NT2/D1 (cell line): ENCODE measurements around the gene SCN5A.

Experiments used
- DNase-seq: peaks from one replicate; pipeline ENCODE4 v3.0.0-alpha.2; 2011; ENCODE audit warnings: low read depth, low spot score
- H3K27me3 ChIP-seq: 2 replicates; pipeline ENCODE4 v1.6.0; 2011; ENCODE audit warnings: mild to moderate bottlenecking; ENCODE audit not compliant: insufficient read length, insufficient read depth
- H3K36me3 ChIP-seq: 2 replicates; pipeline ENCODE4 v1.6.1; 2011; ENCODE audit warnings: mild to moderate bottlenecking, low read length, mixed read lengths; ENCODE audit not compliant: insufficient read depth, insufficient read length
- H3K4me1 ChIP-seq: 2 replicates; pipeline ENCODE4 v1.5.1; 2011; ENCODE audit not compliant: insufficient read depth, insufficient read length
- H3K4me3 ChIP-seq: 2 replicates; pipeline ENCODE4 v1.5.1; 2011; ENCODE audit warnings: low read depth; ENCODE audit not compliant: insufficient read length
- H3K9ac ChIP-seq: 2 replicates; pipeline ENCODE4 v1.6.0; 2011; ENCODE audit warnings: low read depth; ENCODE audit not compliant: insufficient read length
- H3K9me3 ChIP-seq: 2 replicates; pipeline ENCODE4 v1.5.1; 2011; ENCODE audit warnings: mild to moderate bottlenecking, low read length; ENCODE audit not compliant: insufficient read depth
- SUZ12 ChIP-seq: IDR thresholded peaks from 2 replicates; pipeline ENCODE4 v1.6.1; 2011; ENCODE audit not compliant: insufficient read length, insufficient read depth; ENCODE audit errors: extremely low read depth
- YY1 ChIP-seq: IDR thresholded peaks from 2 replicates; pipeline ENCODE4 v1.6.1; 2011; ENCODE audit not compliant: insufficient read length, insufficient read depth
- ZNF274 ChIP-seq: IDR thresholded peaks from 2 replicates; pipeline ENCODE4 v1.6.1; 2011; ENCODE audit warnings: mild to moderate bottlenecking, low read depth, low read length

SCN5A gene

DNA sequence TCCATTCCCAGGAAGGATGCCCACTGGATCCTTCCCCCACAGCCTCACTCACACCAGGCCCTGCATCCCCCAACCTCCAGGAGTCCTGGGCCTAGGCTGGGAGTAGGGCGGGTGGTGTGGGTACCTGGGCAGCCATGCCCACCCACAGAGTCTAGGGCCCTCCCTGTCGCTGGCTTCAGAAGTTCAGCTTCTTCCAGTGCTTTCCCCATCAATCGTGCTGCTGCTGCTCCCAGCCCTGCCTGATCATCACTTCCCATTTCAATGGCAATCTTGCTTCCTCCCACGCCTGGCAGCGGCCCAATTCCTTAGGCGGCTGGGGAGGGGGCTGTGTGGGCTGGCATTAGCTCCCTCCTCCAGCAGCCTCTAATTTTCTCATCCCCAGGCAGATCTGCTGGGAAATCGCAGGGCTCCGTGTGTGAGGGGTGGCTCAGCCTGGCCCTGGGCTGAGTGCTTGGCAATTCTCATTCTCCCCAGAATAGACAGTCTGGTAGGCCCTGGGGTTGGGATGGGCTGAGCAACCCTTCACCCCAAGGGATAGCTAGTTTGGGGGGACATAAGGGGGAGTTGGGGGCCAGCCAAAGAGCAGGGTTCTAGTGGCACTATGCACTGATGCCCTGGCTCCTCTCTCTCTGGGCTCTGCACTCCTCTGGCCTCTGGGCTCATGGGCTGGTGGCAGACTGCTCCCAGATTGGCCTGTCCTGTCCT is 66.4 kb downstream of the SCN5A start:
- H3K9me3 ChIP-seq = no peaks in the 10 kb centered on the region
- TF ChIP-seq SUZ12 (no peak), YY1 (no peak), ZNF274 (no peak)
- no peak overlapping the region for H3K4me3 ChIP-seq
- H3K27me3 ChIP-seq = no peaks in the 10 kb centered on the region
- DNase-seq = no peak
- H3K4me1 ChIP-seq = peaks cover 10% of the 10 kb centered on the region
- peaks cover 5% of the 10 kb centered on the region for H3K36me3 ChIP-seq
- no peak overlapping the region for H3K9ac ChIP-seq

DNA sequence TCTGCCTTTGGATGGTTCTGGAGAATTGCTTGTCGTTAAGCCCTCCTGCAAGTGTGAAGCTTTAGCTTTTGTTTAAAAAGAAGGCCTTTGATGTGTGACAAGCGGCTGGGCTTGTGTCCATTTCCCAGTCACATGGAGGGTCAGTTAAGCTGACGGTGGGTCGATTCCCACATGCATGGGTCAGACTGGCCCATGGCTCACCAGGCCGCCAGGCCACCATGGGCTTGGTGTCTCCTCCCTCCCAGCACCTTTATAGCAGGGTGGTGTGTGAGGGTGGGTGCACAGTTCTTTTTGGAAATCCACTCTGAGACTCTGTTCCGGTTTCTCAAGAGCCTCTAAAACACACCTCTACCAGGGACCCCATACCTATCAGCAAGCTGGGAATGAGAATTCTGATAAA is 67.2 kb downstream of the SCN5A start:
- no peaks in the 10 kb centered on the region for H3K9me3 ChIP-seq
- no peak for TF ChIP-seq SUZ12
- TF ChIP-seq ZNF274 = no peak
- TF ChIP-seq YY1 = no peak
- DNase-seq = no peak

DNA sequence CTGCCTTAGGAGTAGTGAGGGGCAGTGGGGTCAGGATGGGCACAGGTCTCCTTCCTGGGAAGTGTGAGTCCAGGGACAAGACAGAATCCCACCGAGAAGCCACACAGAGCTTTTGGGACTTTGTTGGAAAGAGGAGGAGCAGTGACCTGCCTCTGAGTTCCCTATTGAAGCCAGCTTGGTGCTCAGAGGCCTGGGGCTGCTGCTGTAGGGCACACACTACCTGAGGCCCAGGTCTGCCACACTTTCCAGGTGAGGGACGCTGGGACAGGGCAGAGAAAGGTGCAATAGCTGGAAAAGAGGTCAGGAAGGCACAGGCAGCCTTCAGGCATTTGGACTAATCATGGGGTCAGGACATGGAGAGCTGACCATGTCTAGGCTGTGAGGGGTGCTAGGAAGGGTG is 67.7 kb downstream of the SCN5A start:
- Histone ChIP-seq H3K9me3 (no peaks in the 10 kb centered on the region), H3K4me1 (peaks cover 10% of the 10 kb centered on the region), H3K9ac (no peak overlapping the region), H3K36me3 (peaks cover 5% of the 10 kb centered on the region), H3K4me3 (no peak overlapping the region), H3K27me3 (no peaks in the 10 kb centered on the region)
- no peak for DNase-seq
- TF ChIP-seq YY1 (no peak), SUZ12 (no peak), ZNF274 (no peak)

More for the DNA sequence above, 67.2 kb downstream of the SCN5A start:
- H3K4me1 ChIP-seq = peaks cover 10% of the 10 kb centered on the region
- H3K4me3 ChIP-seq = no peak overlapping the region
- no peak overlapping the region for H3K9ac ChIP-seq
- H3K36me3 ChIP-seq = peaks cover 5% of the 10 kb centered on the region
- no peaks in the 10 kb centered on the region for H3K27me3 ChIP-seq

DNA sequence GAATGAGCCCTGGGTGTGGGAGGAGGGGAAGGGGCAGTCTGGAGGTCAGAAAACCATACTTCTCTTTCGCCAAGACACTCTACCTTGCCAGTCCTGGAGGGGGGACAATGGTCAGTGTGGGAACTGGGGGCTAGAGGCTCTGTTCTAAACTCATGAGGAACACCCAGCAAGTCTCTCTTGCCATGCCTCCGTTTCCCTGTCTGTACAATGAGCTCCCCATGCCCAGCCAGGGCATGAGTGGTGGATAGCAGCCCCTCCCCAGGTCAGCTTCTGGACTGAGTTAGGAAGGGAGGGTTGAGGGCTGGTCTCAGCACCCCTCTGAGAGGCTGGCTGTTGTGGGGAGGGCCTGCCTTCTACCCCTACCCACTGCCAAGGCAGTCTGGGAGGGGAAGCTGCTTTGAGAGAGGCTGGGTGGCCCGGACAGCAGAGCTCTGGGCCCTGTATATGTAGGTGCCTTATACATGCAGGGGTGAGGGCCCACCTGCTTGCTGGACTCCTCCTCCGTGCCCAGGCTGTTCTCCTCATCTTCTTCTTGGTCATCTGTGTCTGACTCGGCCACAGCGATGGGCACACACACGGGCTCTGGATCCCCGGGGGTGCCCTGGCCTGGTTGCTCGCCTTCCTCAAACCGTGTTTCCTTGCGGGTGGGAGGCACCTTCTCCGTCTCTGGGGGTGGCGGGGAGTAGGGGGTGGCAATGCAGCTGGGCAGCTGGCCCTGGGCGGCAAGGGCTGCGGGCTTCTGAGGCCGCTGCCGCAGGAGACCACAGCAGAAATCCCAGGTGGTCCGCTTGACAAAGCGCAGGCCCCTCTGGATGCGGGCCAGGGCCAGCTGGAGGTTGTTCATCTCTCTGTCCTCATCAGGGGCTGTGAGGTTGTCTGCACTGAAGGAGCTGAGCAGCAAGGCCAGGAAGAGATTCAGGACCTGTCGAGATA is 68.8 kb downstream of the SCN5A start:
- no peaks in the 10 kb centered on the region for H3K9me3 ChIP-seq
- H3K4me1 ChIP-seq = peaks cover 10% of the 10 kb centered on the region
- no peak overlapping the region for H3K4me3 ChIP-seq
- H3K27me3 ChIP-seq = no peaks in the 10 kb centered on the region
- no peak for TF ChIP-seq SUZ12
- no peak for TF ChIP-seq YY1
- TF ChIP-seq ZNF274 = no peak
- no peak overlapping the region for H3K9ac ChIP-seq
- peaks cover 10% of the 10 kb centered on the region for H3K36me3 ChIP-seq
- DNase-seq = no peak

DNA sequence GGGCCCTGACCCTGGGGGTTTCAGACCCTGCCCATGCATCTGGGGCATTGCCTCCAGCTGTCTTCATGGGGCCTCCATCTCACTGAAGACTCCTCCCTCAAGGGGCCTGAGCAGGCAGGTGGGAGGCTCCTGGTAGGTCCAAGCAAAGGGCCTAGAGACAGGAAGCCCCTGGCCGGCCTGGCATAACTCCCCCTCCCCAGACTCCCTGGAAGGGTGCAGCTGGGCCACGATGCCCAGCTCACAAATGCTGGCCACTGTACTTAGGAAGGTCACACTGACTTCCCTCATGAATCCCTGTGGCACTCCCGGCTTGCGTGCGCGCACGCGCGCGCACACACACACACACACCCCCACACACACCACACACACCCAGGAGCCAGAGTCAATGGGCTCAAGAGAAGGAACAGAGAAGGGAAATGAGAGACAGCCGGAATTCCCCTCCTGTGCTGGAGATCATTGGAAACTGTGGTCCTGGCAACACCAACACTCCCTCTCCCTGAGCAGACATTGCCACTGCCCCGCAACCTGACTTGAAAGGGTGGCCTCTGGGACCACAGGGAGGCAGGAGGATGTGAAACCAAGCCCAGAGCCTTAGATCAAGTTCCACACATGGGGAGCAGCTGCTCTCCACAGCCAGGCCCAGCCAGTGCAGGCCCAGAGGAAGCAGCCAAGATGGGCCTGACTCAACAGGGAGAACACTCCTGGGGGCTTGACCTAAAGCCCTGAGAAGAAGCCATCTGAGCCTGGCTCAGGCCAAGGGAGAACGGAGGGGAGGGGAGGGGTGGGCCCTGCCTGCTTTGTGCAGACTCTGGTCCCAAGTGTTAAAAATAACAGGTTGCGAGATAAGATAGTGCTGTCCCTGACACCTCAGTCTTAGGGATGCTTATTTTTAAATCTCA is 69.7 kb downstream of the SCN5A start:
- Histone ChIP-seq H3K9me3 (no peaks in the 10 kb centered on the region), H3K9ac (no peak overlapping the region), H3K4me3 (no peak overlapping the region), H3K36me3 (peaks cover 5% of the 10 kb centered on the region), H3K27me3 (no peaks in the 10 kb centered on the region), H3K4me1 (peaks cover 10% of the 10 kb centered on the region)
- TF ChIP-seq ZNF274 = no peak
- TF ChIP-seq SUZ12 = no peak
- no peak for TF ChIP-seq YY1
- no peak for DNase-seq

DNA sequence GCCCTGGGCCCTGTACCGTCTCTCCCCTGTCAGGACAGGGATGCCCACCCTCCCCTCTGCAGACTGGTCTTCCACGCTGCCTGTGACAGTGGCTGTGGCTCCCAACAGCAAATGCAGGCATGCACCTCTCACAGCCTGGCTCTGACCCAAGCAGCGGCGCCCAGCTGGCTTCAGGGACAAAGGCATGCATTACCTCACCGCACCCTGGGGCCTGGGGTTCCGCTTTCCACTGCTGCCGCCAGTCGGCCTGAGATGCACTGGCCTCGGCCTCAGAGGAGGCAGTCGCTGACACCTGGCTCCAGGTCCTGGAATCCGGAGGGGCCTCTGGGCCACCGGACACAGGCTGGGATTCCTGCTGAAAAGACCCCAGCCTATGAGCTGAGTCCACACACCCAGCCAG is 70.3 kb downstream of the SCN5A start:
- peaks cover 5% of the 10 kb centered on the region for H3K36me3 ChIP-seq
- TF ChIP-seq ZNF274 = no peak
- peaks cover 10% of the 10 kb centered on the region for H3K4me1 ChIP-seq
- no peaks in the 10 kb centered on the region for H3K27me3 ChIP-seq
- no peak overlapping the region for H3K4me3 ChIP-seq
- no peaks in the 10 kb centered on the region for H3K9me3 ChIP-seq
- H3K9ac ChIP-seq = no peak overlapping the region
- no peak for DNase-seq

DNA sequence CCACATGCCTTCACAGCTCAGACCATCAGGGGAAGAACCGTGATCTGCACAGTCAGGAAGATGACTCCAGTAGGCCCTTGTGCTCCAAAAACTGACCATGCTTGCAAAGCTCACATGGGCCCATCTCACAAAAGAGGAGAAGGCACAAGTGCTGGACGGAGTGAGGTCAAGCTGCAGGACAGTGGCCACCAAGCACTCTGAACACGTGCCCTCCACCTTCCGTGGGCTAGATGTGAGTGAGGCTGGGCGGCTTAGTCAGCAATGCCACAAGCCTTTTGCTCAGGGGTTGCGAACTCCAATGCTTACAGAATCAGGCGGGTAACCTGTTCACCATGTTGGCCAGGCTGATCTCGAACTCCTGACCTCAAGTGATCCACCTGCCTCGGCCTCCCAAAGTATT is 70.9 kb downstream of the SCN5A start:
- no peak for DNase-seq
- peaks cover 13% of the 10 kb centered on the region for H3K4me1 ChIP-seq
- no peak for TF ChIP-seq YY1
- no peak for TF ChIP-seq ZNF274
- no peak for TF ChIP-seq SUZ12
- H3K27me3 ChIP-seq = no peaks in the 10 kb centered on the region
- no peak overlapping the region for H3K4me3 ChIP-seq
- peaks cover 5% of the 10 kb centered on the region for H3K36me3 ChIP-seq
- H3K9ac ChIP-seq = no peak overlapping the region
- H3K9me3 ChIP-seq = no peaks in the 10 kb centered on the region
